CD4-positive, alpha-beta T cell treated with Interleukin-12 subunit alpha and Interleukin-12 subunit beta, for 1 hour (primary cell): Measurements from ENCODE around the gene P4HB.

Source experiments
- DNase-seq: peaks from one replicate; pipeline ENCODE4 v3.0.0-alpha.2; 2020

P4HB gene

DNA sequence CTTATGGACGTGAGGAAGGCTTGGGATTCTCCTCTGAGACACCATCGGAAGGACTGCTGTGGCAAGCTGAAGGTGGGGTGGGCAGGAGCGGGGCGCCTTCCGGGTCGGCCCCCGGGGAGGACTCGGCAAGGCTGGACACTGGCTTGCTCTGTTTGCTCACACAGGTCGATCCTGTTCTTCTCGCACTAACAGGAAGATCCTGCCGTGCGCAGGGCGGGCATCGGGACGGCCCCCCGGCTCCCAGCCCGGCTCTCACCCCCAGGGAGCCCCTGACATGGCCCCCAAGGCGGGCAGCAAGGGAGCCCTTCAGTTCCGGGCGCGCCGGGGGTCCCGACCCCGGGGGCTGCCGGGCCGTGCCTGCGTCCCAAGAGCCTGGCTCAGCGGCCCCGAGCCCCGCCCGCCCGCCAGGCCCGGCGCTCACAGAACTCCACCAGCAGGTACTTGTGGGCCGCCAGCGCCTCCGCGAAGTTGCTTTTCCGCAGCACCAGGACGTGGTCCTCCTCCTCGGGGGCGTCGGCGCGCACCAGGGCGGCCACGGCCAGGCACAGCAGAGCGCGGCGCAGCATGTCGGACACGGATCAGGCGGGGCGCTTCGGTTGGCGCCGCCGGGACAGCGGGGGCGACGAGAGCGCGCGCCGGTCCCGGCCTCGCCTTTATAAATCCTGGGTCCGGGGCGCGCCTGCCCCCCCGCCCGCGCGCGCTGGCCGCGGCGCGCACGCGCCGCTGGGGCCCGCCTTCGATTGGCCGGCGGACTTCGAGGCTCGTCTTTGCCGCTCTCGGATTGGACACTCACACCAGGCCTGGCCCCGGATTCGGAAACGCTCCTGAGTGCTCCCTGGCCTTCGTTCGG, at the start of gene P4HB:
Gene P4HB (minus strand): TSS at position 630 of the 850 bp plus-strand sequence. CDS start 64 bp downstream, at position 566.
- DNase-seq = no peak

DNA sequence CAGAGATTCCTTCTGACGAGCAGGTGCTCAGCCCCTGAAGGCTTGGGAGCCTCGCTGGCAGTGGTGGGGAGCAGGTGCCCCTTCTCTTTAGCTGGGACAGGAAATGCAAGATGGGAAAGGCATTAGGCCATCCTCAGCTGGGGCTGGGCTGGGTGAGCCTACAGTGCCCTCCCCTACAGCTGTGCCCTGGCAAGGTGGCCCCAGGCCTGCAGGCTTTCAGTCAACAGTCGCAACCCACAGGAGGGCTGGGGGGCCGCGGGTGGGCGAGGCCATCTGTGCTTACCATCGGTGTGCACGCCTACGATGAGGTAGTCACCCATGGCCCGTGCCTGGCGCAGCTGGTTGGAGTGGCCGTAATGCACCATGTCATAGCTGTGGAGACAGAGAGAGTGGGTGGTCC, 48.9 kb upstream of the P4HB start:
- no peak for DNase-seq

GRCh38 chr17:81908793-81909192, 48.5 kb upstream of the P4HB start:
- no peak for DNase-seq

DNA sequence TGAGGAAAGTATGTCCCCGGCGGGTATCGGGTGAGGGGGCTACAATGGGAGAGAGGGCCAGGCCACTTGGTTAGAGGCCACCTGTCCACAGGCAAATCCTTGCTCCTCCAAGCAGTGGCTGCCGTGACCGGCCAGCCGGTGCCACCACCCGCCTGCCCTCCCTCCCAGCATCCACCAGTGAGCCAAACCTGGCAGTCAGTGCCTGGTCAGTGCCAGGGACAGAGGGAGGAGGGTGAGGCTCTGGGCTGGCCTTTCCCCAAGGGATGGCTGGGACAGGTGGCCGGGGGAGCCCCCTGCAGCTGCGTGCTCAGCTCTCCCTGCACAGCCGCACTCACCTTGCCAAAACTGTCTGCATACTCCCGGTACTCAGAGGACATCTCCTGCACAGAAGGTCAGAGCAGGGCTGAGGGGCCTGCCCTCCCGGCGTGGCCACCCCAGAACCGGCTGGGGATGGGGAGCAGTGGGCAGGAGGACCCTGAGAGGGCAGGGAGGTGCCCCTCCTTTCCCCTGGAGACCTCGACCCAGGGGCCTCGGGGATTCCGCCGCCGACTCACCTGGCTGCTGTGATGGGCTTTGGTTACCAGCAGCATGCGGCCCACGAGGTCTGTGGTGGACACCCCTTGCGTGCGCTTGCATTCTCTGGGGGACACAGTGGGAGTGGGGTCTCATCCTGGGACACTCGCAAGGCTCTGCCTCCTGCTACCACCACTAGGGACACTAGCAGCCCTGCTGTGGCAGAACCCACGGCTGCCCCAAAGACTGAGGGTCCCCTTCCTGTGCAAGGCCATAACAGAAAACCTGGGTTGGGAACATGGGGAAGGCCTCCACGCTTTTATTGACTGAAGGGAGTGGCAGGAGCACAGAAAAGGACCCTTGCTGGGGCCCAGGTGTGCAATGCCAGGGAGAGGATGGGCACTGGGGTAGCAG, 47.1 kb upstream of the P4HB start:
- no peak for DNase-seq

GRCh38 chr17:81906476-81907218, 46.3 kb upstream of the P4HB start:
- no peak for DNase-seq

GRCh38 chr17:81905993-81906392, 45.7 kb upstream of the P4HB start:
- no peak for DNase-seq

DNA sequence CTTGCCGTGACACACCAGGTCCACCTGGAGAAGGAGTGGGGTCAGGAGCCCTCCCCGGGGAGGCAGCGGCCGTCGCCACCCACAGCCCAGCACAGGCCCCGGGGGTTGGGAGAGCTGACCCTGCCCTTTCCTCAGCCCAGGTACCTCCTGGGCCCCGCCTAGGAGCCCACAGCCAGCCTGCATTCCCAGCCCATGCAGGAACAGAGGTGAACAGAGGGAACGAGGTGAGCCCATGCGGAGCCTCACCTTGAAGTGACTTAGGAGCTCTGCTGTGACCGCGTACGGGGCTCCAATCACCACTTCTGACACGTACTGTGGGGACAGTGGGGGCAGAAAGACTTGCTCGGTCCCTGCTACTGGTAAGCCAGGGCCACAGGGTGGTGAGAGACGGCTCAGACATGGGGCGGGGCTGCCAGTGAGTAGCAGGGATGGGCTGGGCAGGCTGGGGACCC, 45.1 kb upstream of the P4HB start:
- no peak for DNase-seq

- no peak for DNase-seq
Observed at GRCh38 chr17:81904600-81905423, 44.5 kb upstream of the P4HB start.

DNA sequence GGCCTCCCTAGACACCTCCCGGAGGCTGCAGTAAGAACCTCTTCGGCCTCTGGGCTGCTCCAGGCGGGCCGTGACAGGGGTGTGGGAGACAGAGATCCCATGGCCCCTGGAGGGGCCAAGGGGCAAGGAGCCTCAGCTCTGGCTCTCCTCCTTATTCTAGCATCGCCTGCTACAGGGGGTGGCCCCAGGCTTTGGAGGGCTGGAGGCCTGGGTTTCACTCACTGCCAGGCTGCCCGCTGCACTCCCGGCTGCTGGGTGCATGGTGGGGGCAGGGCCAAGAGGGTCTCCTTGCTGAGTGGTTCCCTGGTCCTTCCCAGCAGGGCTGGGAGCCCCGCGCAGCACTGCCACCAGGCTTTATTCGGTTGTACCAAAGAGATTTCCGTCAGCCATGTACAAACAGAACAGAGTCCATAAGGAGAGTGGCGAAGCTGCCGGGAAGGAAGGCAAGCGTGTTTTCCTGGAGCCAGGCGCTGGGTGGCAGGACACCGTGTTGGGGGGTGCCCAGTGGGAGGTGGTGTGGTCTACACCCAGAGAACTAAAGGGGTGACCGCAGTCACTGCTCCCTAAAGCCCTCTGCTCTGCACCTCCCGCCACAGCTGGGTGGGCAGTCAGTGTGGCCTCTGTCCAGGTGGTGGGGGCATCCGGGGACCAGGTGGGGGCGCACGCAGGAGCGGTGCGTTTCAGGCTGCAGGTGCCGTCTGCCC, 43.7 kb upstream of the P4HB start:
- DNase-seq = no peak

DNA sequence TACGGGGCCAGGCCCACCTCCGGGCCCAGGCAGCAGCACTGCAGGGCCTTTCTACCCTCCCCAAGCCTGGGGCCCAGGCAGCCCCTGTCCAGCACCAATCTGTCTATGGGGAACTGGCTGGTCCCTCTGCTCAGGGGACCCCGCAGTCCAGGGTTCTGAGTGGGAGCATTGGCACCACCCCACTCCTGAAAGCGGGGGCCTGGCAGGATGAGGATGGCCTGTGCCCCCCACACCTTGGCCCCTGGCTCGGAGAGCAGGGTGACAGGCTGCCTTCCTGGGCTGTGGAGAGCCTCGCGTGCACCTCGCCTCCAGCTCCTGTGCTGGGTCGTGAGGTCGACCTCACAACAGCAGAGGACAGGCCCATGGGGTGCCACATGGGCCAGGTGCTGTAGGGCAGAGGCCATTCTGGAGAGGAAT, 43.1 kb upstream of the P4HB start:
- DNase-seq = no peak

DNA sequence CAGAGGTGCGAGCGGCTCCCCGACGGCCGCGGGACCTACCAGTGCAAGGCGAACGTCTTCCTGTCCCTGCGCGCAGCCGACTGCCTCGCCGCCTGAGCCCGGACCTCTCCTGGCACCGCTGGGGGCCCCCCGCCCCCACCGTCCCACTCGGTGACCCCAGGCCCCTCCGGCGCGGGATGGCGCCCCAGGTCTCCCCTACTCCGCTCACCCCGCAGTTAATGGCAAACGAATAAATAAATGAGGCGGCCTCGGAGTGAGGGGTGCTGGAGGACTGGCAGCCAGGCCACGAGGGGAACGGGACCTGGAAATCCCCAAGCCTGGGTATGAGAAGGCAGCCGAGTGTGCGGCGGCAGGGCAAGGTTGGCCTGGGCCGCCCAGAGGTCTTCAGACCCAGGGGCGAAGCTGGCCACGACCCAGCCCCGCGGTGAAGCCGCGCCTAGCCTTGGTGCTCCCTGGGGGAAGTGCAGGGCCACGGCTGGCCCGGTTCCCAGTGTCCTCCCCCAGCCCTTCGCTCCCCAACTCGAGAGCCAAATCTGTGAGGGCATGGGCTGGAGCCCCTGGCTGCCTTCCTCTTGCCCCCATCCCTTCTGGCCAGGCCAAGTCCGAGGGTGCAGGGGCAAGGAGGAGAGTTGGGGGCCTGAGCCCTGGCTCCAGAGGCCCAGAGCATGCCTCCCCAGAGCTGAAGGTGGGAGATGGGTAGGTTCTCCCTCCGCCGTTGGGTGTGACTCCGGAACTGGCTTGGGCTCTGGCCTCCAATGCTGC, 42.5 kb upstream of the P4HB start:
- DNase-seq = no peak

- DNase-seq = peak; percentile 15
Observed at GRCh38 chr17:81902023-81902652, 41.8 kb upstream of the P4HB start, which contains the start of gene NPB. Gene NPB (plus strand): TSS chr17:81902238. CDS start chr17:81902278, 40 bp downstream.

GRCh38 chr17:81901167-81902022, 41.1 kb upstream of the P4HB start:
- no peak for DNase-seq

DNA sequence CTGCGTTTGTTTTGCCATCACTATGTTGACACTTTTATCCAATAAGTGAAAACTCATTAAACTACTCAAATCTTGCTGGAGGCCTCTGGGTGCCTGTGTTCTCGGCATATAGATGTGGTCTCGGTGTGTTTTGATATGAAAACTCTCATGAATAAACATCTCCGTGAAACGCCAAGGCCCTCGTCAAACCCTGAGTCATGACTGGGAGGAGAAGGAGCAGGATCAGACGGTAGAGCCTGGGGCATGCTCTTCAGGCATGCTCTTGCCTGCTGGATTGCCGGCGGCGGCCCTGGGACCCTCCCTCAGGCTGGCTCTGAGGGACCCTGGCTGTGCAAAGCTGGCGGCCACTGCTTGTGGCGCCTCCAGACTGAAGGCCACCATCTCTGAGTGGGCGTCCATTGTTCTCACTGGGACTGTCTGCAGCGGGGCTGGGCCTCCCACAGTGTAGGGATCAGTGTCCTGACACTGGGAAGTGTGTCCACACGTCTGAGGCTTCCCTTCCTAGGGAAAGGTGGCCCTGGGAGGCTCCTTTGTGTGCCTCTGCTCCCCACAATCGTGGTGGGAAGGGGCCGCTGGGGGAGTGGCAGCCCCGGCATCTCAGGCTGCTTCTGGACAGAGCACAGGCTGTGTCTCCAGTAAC, 40.0 kb upstream of the P4HB start:
- DNase-seq = no peak

GRCh38 chr17:81899514-81900166, 39.3 kb upstream of the P4HB start:
- no peak for DNase-seq

DNA sequence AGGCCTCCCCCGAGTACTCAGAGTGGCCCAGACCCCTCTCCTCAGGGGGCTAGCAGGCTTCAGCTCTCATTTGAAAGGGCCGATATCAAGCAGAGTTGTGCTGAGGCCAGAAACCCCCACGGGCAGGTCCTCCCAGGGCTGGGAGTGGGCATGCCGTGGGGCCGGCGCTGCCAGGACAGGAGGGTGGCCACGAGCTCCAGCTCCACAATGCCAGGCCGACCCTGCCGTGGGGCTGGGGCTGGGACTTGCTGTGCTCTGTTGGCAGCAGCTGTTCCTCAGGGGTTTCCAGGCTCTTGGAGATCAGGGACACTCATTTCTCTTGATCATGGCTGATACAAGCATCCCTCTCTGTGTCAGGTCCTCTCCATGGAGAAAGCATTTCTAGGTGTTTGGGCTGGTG, 38.5 kb upstream of the P4HB start:
- DNase-seq = no peak

GRCh38 chr17:81898029-81898866, 37.9 kb upstream of the P4HB start:
- no peak for DNase-seq
